SK-N-MC (cell line): Measurements from ENCODE around the gene NLRP6.

ENCODE experiments used
- EZH2 ChIP-seq: fragments of 200-600 bp; sonication (generic); IDR thresholded peaks from one replicate; pipeline ENCODE4 v1.6.1; 2017; ENCODE audit warnings: antibody characterized with exemption
- FOXP2 ChIP-seq: optimal IDR thresholded peaks from 2 replicates; pipeline ENCODE3; 2011; ENCODE audit warnings: mild to moderate bottlenecking, moderate library complexity; ENCODE audit not compliant: insufficient read depth; ENCODE audit errors: extremely low read length, control extremely low read depth
- POLR2AphosphoS5 ChIP-seq: IDR thresholded peaks from 2 replicates; pipeline ENCODE4 v1.6.1; 2012; ENCODE audit warnings: mild to moderate bottlenecking, low read depth, low read length, borderline replicate concordance

- TF ChIP-seq POLR2AphosphoS5 (no peak), EZH2 (no peak), FOXP2 (no peak)
These were observed 33.8 kb upstream of the NLRP6 start for GRCh38 chr11:244376-244775.
